TTC549 (cell line): Measurements from ENCODE around the gene KPNA4.
A peak's percentile ranks its signal among the peaks of the same experiment; 100 is the strongest.
"Not testable (repeated sequence)": the region's sequence is repeated elsewhere in the genome, so short reads cannot be mapped to it uniquely, and the experiment has no call there.

Experiments
- FAIRE-seq: peaks from 2 replicates; lab custom pipeline; 2012; peaks lifted over from hg19 to GRCh38; lab: Jason Lieb, UNC

KPNA4 gene, protein sequence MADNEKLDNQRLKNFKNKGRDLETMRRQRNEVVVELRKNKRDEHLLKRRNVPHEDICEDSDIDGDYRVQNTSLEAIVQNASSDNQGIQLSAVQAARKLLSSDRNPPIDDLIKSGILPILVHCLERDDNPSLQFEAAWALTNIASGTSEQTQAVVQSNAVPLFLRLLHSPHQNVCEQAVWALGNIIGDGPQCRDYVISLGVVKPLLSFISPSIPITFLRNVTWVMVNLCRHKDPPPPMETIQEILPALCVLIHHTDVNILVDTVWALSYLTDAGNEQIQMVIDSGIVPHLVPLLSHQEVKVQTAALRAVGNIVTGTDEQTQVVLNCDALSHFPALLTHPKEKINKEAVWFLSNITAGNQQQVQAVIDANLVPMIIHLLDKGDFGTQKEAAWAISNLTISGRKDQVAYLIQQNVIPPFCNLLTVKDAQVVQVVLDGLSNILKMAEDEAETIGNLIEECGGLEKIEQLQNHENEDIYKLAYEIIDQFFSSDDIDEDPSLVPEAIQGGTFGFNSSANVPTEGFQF

DNA sequence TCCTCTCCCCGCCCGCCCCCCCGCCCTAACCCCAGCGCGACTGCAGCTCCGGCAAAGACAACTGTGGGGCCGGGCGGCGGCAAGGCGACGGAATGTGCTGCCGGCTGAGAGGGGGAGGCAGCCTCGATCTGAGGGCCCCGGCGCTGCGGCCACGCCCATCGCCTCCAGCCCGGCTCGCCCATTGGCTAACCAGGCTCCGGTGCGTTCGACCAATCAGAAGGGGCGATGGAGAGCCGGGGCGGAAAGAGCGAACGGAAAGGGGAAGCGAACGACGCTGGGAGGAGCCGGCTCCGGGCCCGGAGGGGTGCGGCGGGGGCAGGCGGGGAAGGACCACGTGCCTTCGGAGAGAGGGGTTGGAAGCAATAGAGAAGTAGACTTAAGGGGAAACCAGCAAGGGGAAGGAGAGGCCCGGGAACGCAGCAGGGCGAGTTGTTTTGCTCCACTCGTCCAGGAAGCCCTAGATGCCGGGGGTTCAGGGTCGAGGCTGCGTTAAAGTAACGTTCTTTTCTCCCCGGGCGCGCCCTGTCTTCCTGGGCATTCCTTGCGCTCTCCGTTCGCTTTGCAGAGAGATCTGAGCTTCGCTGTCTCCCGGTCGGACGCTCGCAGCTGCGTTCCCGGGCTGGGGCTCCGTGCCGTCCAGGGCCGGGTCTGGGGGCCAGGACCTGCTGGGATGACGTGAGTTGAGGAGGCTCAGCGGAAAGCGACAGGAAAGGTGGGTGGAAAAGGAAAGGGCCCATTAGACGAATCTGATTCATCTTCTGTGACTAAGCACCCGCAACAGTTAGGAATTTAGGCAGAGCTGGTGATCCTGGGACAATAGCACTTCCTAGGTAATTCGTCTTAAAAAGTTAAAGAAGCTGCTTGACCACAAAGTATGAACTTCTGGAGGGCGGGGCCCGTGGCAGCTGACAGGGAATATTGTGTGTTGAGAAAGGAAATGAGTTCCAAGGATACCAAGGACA is at the start of gene KPNA4:
KPNA4 (minus strand) TSS at position 130 of the 962 bp plus-strand sequence. CDS start 289 bp downstream, outside the sequence.
- FAIRE-seq = peak; percentile 83

DNA sequence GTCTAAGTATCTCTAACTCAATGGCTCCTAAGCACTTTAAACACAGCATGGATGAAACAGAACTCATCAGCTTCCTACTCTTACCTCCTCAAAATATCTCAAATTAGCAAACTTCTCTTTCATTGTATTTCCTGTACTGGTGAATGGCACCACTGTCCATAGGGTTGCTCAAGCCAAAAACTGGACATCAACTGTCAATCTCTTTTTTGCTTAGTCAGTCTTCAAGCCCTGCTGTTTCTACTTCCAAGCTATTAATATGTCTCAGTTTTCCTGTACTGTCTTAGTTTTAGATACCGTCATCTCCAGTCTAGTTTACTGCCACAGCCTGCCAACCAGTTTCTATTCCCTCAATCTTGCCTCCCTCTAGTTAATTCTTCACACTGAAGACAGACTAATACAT is 48.3 kb upstream of the KPNA4 start:
- no peak for FAIRE-seq

DNA sequence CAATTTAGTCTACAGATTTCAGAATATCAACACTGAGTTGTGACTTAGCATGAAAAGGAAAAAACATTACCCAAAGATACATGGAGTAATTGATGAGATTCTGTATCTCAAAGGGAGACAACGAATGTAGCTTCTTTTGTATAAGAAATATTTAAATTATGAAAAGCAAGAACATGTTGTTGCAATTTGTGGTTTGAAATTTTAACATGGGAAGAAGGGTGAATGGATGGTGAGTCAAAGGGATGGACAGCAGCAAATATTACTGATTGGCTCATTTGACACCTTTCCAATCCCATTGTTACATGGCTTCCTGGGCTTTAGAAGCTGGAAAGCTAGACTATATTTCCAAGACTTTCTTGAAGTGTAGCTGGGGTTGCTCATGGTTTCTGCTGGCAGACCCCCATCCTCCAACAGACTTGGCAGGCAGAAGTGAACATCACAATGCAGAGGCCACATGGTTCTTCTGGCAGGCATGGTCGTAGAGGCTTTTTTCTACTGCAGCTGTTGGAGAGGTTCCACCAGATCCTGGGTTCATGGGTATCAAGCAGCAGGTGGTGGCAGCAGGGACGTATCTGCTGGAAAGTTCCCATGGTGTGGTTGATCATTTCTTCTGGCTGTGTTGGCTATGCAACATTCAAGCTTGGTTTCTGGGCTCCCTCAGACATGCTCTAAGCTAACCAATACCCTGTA is 47.2 kb upstream of the KPNA4 start:
- FAIRE-seq = no peak

DNA sequence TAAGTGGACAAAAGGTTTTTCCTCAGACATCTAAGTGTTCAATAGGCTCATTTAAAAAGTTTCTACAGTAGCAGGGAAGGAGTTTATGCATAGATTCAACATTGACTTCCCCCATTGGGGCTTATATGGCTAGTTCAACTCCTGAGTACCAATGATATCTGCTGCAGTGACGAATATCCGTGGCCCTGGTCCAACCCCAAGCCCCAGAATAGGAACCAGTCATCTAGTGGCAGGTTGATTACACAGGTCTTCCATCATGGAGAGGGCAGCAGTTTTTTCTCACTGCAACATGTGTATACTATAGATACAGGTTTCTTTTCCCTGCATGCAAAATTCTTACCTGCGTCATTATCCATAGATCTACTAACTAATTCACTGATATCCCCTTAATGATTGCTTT is 45.8 kb upstream of the KPNA4 start:
- no peak for FAIRE-seq

DNA sequence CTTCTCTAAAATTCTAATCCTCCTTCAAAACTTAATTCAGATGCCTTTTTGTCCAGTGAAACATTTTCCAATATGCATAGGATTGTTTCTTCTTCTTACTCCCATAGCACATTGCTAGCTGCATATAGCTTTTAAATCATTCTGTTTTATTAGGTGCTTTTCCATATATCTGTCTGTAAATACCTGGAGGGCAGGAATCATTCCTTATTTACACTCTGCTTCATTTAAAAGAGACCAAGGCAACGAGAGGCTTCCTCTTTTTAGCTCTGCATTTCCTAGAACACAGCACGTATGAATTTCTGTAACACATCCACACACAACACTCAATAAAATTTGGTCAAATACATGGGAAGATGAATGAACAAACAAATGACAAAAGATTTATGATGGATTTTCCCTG is 43.5 kb upstream of the KPNA4 start:
- no peak for FAIRE-seq

DNA sequence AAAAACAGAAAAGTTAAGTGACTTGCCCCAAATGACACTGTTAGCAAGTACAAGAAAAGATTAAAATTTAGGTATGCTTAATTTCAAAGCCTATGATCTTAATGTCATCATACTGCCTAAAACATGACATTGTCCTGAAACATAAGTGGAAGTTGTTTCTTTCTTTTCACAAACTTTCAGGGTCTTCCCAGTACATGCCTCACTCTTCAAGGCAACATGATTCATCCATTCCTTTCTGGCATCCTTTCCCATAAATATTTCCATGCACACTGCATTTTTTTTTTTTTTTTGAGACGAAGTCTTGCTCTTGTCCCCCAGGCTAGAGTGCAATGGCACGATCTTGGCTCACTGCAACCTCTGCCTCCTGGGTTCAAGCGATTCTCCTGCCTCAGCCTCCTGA is 42.5 kb upstream of the KPNA4 start:
- no peak for FAIRE-seq

DNA sequence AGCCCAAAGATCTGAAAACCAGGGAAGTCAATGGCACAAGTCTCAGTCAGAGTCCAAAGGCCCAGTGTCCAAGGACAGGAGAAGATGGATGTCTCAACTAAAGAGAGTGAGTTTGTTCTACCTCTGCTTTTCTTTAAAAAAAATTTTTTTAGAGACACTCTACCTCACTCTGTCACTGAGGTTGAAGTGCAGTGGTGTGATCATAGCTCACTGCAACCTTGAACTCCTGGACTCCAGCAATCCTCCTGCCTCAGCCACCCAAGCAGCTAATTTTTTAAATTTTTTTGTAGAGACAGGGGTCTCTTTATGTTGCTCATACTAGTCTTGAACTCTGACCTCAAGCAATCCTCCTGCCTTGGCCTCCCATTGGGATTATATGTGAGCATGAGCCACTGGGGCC is 39.9 kb upstream of the KPNA4 start:
- FAIRE-seq = no peak

DNA sequence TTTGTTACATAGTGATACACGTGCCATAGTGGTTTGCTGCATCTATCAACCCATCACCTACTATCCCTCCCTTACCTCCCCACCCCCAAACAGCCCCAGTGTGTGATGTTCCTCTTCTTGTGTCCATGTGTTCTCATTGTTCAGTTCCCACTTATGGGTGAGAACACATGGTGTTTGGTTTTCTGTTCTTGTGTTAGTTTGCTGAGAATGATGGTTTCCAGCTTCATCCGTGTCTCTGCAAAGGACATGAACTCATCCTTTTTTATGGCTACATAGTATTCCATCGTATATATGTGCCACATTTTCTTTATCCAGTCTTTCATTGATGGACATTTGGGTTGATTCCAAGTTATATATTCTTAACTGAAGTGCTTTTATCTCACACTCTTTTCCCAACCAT is 38.5 kb upstream of the KPNA4 start:
- FAIRE-seq = not testable (repeated sequence)

DNA sequence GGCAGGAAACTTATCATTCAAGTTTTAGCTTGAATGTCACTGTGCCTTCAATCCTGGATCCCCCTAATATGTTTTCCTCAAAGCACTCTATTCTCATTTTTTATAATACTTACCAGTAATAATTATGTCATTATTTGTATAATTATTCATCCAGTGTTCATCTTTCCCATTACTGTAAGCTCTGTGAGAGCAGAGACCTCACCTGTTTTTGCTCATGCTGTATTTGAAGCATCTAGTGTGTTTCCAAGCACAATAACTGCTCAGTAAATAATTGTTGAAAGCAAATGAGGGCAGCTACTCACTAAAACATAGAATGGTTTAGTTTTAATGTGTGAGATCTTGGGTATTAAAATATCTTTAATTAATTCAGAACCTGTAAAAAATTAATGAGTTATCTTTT is 36.9 kb upstream of the KPNA4 start:
- no peak for FAIRE-seq

DNA sequence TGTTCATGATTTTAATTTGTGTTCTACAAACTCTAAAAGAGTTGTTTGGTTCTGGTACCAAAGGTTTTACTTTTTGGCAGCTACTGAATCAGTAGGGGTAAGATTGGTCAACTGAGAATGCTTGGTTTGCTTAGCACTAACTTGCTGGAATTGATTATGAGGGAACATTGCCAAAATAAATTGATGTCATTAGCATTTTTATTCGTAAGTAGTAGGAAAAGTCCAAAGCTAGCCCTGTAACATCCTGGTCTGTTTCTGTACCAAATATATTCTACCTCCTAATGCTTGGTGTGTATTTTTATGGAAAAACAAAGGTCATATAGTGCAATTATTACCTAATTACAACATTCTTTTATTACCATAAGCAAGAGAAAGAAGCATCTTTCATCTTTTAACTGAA is 35.9 kb upstream of the KPNA4 start:
- FAIRE-seq = no peak

DNA sequence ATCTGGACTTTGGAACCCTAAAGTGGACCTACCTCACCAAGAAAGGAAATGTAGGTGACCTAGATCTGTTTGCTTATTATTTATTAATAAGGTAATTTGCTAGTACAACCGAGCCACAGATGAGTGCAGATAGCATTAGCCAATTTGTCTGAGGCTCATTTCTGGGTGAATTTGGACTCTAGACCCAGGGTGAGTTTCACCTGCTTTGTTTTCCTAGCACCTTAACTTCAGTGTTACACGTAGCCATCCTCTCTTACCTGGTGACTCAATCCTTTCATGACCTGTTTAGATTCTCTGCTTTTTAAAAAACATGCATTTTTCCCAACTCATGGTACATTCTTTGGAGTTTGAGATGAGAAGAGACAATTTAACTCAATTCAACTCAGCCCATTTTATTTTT is 33.5 kb upstream of the KPNA4 start:
- FAIRE-seq = no peak

DNA sequence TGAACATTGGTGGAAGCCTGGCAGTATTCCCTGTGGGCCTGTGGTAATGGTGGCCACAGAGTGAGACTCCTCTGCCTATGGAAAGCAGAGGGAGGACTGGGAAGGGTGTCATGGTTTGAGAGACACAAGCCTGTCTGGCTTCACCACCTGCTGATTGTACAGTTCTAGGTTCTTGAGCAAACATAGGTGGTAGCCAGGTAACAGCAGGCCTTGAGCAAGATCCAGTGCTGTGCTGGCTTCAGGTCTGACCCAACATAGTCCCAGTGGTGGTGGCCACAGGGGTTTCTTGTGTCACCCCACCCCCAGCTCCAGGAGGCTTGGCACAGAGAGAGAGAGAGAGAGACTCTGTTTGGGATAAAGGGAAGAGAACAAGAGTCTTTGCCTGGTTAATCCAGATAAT is 22.7 kb upstream of the KPNA4 start:
- no peak for FAIRE-seq

DNA sequence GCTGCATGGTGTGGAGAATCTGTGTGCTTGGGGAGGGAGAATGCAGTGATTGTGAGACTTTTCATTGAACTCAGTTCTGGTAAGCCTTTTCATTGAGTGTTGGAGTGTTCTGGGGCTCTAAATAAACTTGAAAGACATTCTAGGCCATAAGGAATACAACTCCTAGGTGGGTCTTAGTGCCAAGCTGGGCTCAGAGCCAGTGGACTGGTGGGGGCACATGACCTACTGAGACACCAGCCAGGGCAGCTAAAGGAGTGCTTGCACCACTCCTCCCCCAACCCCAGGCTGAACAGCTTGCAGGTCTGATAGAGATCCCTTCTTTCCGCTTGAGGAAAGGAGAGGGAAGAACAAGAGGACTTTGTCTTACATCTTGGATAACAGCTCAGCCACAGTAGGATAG is 21.7 kb upstream of the KPNA4 start:
- FAIRE-seq = no peak

DNA sequence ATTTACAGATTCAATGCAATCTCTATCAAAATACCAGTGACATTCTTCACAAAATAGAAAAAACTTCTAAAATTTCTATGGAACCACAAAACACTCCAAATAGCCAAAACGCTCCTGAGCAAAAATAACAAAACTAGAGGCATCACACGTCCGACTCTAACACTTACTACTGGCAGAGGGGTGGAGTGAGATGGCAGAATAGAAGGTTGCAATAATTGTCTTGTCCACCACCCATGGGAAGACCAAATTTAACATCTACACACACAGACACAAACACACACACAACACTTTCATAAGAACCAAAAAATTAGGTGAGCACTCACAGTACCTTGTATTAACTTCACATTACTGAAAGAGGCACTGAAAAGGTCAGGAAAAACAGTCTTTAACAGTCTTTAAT is 21.3 kb upstream of the KPNA4 start:
- FAIRE-seq = no peak

DNA sequence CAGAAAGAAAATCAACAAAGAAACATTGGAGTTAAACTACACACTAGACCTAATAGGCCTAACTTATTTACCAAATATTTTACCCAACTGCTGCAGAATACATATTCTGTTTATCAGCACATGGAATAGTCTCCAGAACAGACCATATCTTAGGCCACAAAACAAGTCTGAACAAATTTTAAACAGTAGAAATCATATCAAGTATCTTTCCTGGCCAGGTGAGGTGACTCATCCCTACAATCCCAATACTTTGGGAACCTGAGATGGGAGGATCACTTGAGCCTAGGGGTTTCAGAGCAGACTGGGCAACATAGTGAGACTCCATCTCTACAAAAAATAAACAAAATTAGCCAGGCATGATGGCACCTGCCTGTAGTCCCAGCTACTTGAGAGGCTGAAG is 18.1 kb upstream of the KPNA4 start:
- FAIRE-seq = no peak

DNA sequence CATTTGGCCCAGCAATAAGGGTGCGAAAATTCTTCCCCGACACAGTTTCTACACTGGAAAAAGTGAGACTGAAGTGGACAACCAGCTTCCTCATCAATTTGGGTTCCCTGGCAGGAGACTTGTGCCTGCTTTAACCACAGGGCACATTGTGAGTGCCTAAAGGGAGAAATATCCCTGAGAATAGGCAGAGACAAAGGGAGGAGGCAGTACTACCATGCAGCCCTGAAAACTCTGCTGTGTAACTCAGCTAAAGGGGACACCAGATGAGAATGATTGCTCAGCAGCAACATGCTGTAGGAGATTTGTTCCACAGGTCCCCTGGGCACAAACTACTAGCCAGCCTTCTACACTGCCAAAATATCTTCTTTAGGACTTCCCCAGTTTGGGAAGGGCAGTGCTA is 15.6 kb upstream of the KPNA4 start:
- FAIRE-seq = no peak

DNA sequence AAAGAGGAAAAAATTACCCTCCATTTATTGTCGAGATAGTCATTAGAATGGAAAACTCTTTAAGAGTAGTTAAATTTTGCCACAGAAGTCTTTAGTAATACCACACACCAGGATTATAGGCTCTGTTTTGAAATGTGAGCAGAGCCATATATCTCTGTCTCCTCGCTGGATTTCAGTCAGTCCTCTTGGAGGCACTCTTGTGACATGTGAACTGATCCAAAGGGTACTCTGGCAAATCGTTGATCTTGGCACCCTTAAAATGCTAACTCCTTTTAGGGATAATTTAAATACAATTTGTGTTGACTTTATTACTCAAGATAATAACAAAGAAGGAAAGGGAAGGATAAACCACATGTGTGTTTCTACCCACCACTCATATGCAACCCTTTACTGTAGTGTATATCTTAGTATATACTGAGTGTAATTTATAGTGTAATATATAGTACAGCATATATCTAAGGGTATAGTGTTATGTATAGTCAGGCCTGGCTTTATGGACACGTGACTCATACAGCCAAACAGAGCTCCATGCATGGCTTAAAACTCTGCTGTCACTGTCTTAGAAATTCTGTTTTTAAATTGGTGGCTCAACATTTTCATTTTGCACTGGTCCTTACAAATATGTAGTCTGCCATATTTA is 12.3 kb upstream of the KPNA4 start:
- no peak for FAIRE-seq

DNA sequence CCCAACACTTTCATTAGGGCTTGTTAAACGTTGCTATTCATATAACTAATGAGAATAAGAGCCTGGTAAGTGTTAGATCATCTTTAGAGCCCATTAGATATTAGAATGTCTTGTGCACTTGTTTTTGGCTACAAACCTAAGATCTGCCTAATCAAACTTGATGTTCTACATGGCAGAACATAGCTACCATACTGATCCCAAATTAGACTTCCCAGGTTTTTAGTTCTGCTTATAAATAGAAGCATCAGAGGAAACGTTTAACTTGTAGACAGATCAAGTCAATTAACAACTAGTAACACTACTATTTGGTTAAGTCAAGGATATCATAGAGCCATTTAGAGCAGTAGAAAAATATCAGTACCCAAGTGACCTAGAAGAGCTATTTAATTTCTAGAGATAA is 11.7 kb upstream of the KPNA4 start:
- no peak for FAIRE-seq

DNA sequence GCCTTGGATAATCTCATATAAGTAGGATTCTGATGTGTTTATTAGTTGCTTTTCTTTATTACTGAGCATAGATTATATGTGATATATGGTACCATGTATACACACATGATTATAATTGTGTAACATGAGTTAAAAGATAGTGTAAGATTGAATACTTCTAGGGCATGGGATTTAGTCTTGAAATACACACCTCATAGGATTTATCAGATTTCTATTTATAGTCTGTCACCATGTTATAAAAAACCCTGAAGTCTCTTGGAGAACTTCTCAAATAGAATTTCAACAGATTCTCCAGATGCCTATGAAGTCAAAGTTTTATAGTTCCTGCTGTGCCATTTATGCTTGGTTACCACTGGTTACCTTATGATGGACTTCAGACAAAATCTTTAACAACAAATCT is 11.2 kb upstream of the KPNA4 start:
- no peak for FAIRE-seq

DNA sequence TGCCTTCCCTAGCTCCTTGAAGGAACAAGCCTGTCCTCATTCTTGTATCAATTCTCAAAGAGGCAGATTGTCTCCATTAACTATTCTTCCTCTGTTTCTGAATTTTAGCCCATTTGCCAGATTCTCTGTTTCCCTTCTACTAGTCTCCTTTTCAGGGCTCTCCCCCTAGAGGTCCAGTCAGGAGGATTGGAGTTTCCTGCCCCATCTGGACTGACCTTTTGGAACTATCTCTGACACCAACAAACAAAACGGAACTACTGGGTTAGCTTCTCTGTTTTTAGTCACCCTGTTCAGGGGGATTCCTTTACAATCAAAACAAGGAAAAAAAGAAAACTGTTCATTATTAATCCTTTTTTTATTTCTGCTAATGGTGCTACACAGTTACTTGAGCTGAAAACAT is 10.2 kb upstream of the KPNA4 start:
- no peak for FAIRE-seq

DNA sequence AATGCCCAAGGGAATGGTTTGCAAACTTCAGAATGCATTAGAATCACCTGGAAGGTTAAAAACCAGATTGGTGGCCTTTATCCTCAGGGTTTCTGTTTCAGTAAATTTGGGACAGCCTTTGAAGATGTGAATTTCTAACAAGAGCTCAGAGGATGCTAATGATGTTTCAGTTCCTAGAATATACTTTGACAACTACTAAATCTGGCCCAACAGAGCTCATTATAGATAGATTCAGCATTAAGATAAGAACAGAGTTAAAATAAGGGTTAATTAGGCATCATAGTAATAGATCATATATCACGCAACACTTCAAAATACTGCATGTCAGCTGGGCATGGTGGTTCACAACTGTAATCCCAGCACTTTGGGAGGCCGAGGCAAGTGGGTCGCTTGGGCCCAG is 9.3 kb upstream of the KPNA4 start:
- no peak for FAIRE-seq

DNA sequence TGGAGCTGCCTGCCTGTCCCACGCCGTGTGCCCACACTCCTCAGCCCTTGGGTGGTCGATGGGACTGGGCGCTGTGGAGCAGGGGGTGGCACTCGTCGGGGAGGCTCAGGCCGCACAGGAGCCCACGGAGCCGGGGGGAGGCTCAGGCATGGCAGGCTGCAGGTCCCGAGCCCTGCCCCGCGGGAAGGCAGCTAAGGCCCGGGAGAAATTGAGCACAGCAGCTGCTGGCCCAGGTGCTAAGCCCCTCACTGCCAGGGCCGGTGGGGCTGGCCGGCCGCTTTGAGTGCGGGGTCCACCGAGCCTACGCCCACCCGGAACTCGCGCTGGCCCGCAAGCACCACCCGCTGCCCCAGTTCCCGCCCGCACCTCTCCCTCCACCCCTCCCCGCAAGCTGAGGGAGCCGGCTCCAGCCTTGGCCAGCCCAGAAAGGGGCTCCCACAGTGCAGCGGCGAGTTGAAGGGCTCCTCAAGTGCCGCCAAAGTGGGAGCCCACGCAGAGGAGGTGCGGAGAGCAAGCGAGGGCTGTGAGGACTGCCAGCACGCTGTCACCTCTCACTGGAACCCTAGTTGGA is 8.7 kb upstream of the KPNA4 start:
- FAIRE-seq = not testable (repeated sequence)
